HG03175 (cell line): ENCODE results near the gene MXRA8.

Experiments used
- ATAC-seq: cut with Tn5 transposase; IDR thresholded peaks from one replicate; pipeline ENCODE4 v1.9.1; 2021; ENCODE audit warnings: mild to moderate bottlenecking, moderate library complexity; ENCODE audit not compliant: unreplicated experiment

MXRA8 gene

GRCh38 chr1:1337793-1338147 is 20.6 kb downstream of the MXRA8 start:
- ATAC-seq, result no peak

GRCh38 chr1:1336931-1337792 is 21.2 kb downstream of the MXRA8 start:
- ATAC-seq, result no peak

GRCh38 chr1:1336446-1336845 is 21.9 kb downstream of the MXRA8 start:
- ATAC-seq, result no peak

- ATAC-seq, result no peak
Observed at GRCh38 chr1:1335792-1336248, 22.5 kb downstream of the MXRA8 start.

GRCh38 chr1:1335283-1335682 is 23.1 kb downstream of the MXRA8 start:
- ATAC-seq, result no peak

GRCh38 chr1:1334835-1335234 is 23.5 kb downstream of the MXRA8 start:
- ATAC-seq, result no peak

- ATAC-seq, result no peak
Observed at GRCh38 chr1:1333551-1334241, 24.7 kb downstream of the MXRA8 start.

- no peak for ATAC-seq
Observed at GRCh38 chr1:1332774-1333480, 25.4 kb downstream of the MXRA8 start.

GRCh38 chr1:1332031-1332755 is 26.2 kb downstream of the MXRA8 start:
- ATAC-seq, result no peak

- ATAC-seq, result no peak
Observed at GRCh38 chr1:1331068-1331965, 27.0 kb downstream of the MXRA8 start, which contains the start of gene TAS1R3. Gene TAS1R3 (plus strand): TSS chr1:1331280. CDS start chr1:1331346, 66 bp downstream.

- no peak for ATAC-seq
Observed at GRCh38 chr1:1330366-1331067, 27.8 kb downstream of the MXRA8 start.

GRCh38 chr1:1329304-1330210 is 28.8 kb downstream of the MXRA8 start:
- no peak for ATAC-seq

GRCh38 chr1:1328254-1328653 is 30.1 kb downstream of the MXRA8 start:
- no peak for ATAC-seq

GRCh38 chr1:1327291-1327690 is 31.1 kb downstream of the MXRA8 start:
- no peak for ATAC-seq

- ATAC-seq, result no peak
Observed at GRCh38 chr1:1326075-1326605, 32.2 kb downstream of the MXRA8 start.

- ATAC-seq, result no peak
Observed at GRCh38 chr1:1325288-1326074, 32.9 kb downstream of the MXRA8 start.
